ENCODE data around the gene TEKTIP1.

The TEKTIP1 gene

DNA sequence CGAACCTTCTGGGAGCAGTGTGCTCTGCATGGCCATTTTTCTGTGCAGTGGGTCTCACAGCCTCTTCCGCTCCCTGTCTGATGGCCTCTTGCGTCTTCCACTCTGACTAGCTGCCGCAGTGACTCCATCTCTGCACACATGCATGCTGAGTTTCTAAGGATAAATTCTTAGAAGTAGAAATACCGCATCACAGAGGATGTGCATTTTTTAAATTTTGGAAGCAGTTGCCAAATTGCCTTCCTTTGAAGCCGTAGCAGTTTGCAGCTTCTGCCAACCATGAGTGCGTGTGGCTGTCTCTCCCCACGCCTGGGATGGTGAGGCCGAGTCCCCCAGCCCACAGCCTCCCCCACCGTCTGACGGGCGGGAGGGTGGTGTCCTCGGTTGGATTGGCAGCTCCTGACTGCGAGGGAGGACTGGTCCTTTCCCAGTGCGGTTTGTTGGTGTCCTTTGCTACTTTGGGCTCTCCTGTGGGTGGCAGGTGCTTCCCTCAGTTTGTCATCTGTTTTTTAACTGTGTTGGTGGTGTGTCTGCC is 23.0 kb upstream of the TEKTIP1 start:
- H3K36me3 Mint-ChIP-seq: peaks cover under 1% of the 10 kb centered on the region
- peak overlapping the region; percentile 1 for H3K4me3 Mint-ChIP-seq
- H3K27me3 Mint-ChIP-seq: no peaks in the 10 kb centered on the region
- peaks cover 39% of the 10 kb centered on the region for H3K4me1 Mint-ChIP-seq
- H3K27ac Mint-ChIP-seq: no peak overlapping the region
- H3K9me3 Mint-ChIP-seq: no peaks in the 10 kb centered on the region

DNA sequence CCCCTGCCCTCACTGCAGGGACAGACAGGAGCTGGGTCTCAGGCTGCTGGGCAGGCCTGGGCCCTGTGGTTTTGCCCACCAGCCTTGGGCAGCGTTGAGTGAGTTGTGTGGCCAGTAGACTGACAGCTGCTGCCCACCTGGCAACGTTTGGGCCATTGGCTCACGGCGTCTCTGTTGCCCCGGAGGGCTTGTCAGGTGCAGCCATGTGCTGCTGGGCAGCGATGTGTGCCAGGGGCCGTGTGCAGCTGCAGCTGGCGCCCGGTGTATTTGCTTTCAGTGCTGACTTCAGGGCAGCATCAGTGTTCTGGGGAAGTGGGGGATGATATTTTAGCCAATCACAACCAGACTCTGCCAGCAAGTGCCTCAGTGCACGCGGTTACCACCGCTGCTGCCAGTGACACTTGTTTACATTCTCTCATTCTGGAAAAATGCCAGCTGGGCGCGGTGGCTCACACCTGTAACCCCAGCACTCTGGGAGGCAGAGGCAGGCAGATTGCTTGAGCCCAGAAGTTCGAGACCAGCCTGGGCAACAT is 22.2 kb upstream of the TEKTIP1 start:
- H3K27ac Mint-ChIP-seq: no peak overlapping the region
- H3K27me3 Mint-ChIP-seq: no peaks in the 10 kb centered on the region
- peaks cover 3% of the 10 kb centered on the region for H3K36me3 Mint-ChIP-seq
- no peaks in the 10 kb centered on the region for H3K9me3 Mint-ChIP-seq
- peaks cover 37% of the 10 kb centered on the region for H3K4me1 Mint-ChIP-seq
- H3K4me3 Mint-ChIP-seq: no peak overlapping the region

GRCh38 chr19:3517638-3518037 is 21.3 kb upstream of the TEKTIP1 start:
- Mint-ChIP-seq H3K27me3 (no peaks in the 10 kb centered on the region), H3K36me3 (peaks cover 3% of the 10 kb centered on the region), H3K9me3 (no peaks in the 10 kb centered on the region), H3K4me3 (no peak overlapping the region), H3K27ac (no peak overlapping the region), H3K4me1 (peaks cover 37% of the 10 kb centered on the region)

DNA sequence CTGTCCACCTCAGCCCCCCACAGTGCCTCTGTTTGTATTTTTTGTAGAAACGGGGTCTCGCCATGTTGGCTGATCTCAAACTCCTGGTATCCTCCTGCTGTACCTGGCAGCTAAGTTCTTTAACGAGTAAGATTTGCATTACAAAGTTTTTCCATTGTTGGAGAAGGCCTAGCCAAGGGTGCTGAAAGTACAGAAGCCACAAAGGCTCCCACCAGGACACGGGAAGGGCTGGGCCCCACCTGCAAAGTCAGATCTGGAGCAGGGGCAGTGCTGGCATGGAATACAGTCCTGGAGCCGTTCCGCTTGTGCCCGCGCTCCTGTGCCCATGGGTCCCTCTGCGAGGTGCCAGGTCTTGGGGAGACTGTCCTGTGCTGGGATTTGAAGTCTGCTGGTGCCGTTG is 20.7 kb upstream of the TEKTIP1 start:
- no peak overlapping the region for H3K27ac Mint-ChIP-seq
- H3K4me3 Mint-ChIP-seq: no peak overlapping the region
- no peaks in the 10 kb centered on the region for H3K27me3 Mint-ChIP-seq
- peaks cover 3% of the 10 kb centered on the region for H3K36me3 Mint-ChIP-seq
- no peaks in the 10 kb centered on the region for H3K9me3 Mint-ChIP-seq
- peaks cover 37% of the 10 kb centered on the region for H3K4me1 Mint-ChIP-seq

- Mint-ChIP-seq H3K36me3 (peaks cover 3% of the 10 kb centered on the region), H3K4me1 (peaks cover 35% of the 10 kb centered on the region), H3K4me3 (no peak overlapping the region), H3K9me3 (no peaks in the 10 kb centered on the region), H3K27me3 (no peaks in the 10 kb centered on the region), H3K27ac (no peak overlapping the region)
These were observed 20.3 kb upstream of the TEKTIP1 start for GRCh38 chr19:3518659-3519058.

DNA sequence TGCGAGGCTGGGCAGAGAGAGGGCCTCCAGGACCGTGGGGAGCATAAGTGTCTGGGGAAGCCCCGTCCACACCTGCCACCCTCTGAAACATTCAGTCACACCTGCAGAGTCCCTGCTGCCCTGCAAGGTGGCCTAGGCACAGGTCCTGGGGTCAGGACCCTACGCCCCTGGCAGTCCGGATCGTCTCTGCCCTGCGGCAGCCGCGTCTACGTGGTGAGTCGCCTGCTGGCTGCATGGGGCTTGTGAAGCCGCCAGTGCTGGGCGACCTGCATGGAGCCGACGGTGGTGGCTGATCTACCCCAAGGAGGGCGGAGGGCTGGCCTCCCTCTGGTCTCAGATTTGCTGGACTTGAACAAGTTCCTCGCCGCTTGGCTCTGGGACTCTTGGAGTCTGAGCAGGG is 19.8 kb upstream of the TEKTIP1 start:
- no peak overlapping the region for H3K27ac Mint-ChIP-seq
- no peak overlapping the region for H3K4me3 Mint-ChIP-seq
- no peaks in the 10 kb centered on the region for H3K27me3 Mint-ChIP-seq
- H3K36me3 Mint-ChIP-seq: peaks cover 3% of the 10 kb centered on the region
- H3K9me3 Mint-ChIP-seq: no peaks in the 10 kb centered on the region
- peaks cover 33% of the 10 kb centered on the region for H3K4me1 Mint-ChIP-seq

- H3K4me3 Mint-ChIP-seq: no peak overlapping the region
These were observed 18.5 kb upstream of the TEKTIP1 start for GRCh38 chr19:3520166-3521103.

GRCh38 chr19:3521104-3521445 is 17.9 kb upstream of the TEKTIP1 start:
- H3K27ac Mint-ChIP-seq: no peak overlapping the region

More at GRCh38 chr19:3520166-3521103, 18.5 kb upstream of the TEKTIP1 start:
- H3K9me3 Mint-ChIP-seq: no peaks in the 10 kb centered on the region
- H3K36me3 Mint-ChIP-seq: peaks cover 3% of the 10 kb centered on the region
- H3K27ac Mint-ChIP-seq: no peak overlapping the region
- no peaks in the 10 kb centered on the region for H3K27me3 Mint-ChIP-seq
- peaks cover 23% of the 10 kb centered on the region for H3K4me1 Mint-ChIP-seq

DNA sequence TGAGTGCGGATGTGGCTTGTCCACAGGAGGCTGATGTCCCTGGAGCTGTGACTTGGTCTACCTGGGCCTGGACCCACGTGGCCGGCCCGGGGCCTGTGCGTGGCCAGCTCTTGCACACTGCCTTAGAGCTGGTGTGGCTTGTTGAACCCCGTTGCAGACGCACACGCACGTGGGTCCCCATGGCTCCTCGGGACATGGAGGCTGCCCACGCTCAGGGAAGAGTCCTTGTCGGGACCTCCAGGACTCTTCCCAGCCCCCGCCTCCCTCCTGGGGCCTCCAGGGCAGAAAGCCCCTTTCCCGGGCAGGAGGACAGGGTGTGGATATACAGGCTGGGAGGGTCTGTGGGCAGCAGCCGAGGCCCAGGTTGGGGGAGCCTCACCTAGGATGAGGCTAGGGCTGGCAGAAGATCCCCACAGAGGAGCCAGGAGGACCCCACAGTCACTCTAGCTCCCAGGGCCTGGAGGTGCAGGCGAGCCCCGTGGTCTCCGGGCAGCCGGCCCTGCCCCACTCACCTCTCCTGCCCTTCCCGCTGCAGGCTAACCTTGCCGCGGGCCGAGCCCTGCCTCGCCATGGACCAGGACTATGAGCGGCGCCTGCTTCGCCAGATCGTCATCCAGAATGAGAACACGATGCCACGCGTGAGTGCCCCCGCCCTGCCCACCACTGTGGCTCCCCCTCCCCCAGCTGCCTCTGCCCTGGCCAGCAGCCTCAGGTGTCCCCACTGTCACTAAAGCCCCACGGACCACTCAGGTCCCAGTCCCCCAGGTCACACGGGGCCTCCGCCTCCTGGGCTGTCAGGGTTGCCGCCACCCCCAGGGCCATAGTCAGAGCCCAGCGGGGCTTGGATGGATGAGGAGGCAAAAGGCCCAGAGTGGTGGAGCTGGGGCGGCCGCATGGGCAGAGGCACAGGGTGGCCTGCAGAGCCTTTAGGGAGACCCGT is 16.3 kb upstream of the TEKTIP1 start:
- no peaks in the 10 kb centered on the region for H3K27me3 Mint-ChIP-seq
- no peaks in the 10 kb centered on the region for H3K9me3 Mint-ChIP-seq
- peaks cover 6% of the 10 kb centered on the region for H3K4me1 Mint-ChIP-seq
- no peak overlapping the region for H3K27ac Mint-ChIP-seq
- peaks cover 4% of the 10 kb centered on the region for H3K36me3 Mint-ChIP-seq
- no peak overlapping the region for H3K4me3 Mint-ChIP-seq

More at GRCh38 chr19:3521104-3521445, 17.9 kb upstream of the TEKTIP1 start:
- H3K27me3 Mint-ChIP-seq: no peaks in the 10 kb centered on the region
- H3K36me3 Mint-ChIP-seq: peaks cover 3% of the 10 kb centered on the region
- no peaks in the 10 kb centered on the region for H3K9me3 Mint-ChIP-seq
- H3K4me1 Mint-ChIP-seq: peaks cover 17% of the 10 kb centered on the region
- H3K4me3 Mint-ChIP-seq: no peak overlapping the region

DNA sequence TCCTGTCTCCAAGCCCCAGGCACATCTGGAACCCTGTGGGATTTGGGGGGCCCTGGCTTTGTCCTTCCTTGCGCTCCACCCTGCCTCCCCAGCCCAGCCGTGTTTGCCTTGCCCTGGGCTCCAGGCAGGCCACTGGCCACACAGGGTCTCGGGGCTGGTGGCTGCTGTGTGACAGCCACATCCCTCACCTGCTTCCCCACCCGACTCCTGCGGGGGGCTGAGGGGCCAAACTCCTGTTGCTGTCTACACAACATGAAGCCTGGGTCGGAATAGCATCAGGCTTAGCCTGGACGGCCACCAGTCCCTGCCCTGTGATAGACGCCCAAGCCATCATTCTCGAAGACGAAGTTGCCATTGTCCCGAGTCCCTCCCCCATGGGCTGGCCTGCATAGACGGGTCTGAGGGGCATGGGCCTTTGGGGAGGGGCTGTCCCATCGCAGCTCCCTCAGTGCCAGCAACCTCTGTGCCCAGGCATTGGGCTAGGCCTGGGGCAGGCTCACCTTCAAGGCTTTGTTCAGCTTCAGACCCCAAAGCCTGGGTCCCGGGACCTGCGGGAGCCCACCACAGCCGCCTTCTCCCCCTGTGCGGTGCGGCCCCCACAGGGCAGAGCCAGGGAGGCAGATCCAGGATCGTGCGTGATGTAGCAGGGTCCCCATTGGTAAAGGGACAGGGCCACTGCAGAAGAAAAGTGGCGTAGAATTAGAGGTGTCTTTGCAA is 15.5 kb upstream of the TEKTIP1 start:
- Mint-ChIP-seq H3K27me3 (no peaks in the 10 kb centered on the region), H3K9me3 (no peaks in the 10 kb centered on the region), H3K27ac (no peak overlapping the region), H3K36me3 (peaks cover 4% of the 10 kb centered on the region), H3K4me1 (peaks cover 6% of the 10 kb centered on the region), H3K4me3 (no peak overlapping the region)

DNA sequence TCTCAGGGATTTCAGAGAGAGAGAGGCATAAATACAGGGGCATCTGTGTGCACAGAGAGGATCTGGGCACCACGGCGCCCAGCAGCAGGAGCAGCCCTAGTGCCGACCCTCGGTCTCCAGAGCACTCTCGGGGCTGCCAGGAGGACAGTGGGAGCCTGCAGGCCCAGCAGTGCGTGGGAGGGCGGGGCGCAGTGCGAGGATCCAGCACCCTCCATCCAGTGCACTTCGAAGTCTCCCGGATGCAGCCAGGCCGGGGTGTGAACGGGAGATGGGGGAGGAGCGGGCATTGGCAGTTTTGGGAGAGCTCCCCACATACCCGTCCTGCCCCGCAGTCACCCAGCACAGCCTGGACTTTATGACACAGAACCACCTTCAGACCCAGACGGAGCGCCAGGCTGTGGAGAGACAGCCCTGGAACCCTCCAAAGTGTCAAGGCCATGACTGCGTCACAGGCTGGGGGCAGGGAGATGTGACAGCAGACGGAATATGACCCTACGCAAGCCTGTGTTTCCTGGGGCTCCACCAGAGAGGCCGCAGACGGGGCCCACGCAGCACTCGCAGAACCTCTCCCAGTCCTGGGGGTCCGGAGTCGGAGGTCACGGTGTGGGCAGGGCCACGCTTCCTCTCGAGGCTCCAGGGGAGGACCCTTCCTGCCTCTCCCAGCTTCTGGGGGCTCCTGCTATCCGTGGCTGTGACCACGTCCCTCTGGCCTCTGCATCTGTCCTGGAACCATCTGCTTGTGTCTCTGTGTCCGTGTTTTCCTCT is 14.7 kb upstream of the TEKTIP1 start:
- Mint-ChIP-seq H3K4me1 (peaks cover 6% of the 10 kb centered on the region), H3K4me3 (no peak overlapping the region), H3K9me3 (no peaks in the 10 kb centered on the region), H3K27ac (no peak overlapping the region), H3K27me3 (no peaks in the 10 kb centered on the region), H3K36me3 (peaks cover 4% of the 10 kb centered on the region)

DNA sequence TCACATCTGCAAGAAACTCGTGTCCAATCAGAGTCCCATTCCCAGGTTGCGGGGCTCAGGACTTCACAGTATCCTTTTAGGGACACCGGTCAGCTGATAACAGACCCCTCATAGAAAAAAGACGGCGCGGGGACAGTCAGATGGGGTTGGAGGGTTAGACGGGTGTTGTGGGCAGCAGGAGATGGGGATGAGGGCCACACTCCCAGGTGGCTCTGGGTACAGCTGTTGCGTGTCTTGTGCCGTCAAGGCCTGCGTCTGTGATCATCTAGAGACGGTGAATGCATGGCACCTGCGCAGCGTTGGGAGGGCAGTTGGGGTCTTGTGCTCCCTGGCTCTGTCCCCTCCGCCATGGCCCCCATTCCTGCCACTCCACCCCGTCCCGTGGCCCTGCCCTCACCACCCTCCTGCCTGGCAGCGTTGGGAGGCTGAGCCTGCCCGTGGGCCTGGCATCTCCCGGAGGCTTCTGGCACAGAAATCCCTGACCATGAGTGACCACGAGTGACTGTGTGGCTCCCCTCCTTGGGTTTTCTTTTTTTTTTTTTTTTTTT is 14.0 kb upstream of the TEKTIP1 start:
- Mint-ChIP-seq H3K27ac (no peak overlapping the region), H3K4me1 (peaks cover 6% of the 10 kb centered on the region), H3K9me3 (no peaks in the 10 kb centered on the region), H3K36me3 (peaks cover 4% of the 10 kb centered on the region), H3K4me3 (no peak overlapping the region), H3K27me3 (no peaks in the 10 kb centered on the region)

DNA sequence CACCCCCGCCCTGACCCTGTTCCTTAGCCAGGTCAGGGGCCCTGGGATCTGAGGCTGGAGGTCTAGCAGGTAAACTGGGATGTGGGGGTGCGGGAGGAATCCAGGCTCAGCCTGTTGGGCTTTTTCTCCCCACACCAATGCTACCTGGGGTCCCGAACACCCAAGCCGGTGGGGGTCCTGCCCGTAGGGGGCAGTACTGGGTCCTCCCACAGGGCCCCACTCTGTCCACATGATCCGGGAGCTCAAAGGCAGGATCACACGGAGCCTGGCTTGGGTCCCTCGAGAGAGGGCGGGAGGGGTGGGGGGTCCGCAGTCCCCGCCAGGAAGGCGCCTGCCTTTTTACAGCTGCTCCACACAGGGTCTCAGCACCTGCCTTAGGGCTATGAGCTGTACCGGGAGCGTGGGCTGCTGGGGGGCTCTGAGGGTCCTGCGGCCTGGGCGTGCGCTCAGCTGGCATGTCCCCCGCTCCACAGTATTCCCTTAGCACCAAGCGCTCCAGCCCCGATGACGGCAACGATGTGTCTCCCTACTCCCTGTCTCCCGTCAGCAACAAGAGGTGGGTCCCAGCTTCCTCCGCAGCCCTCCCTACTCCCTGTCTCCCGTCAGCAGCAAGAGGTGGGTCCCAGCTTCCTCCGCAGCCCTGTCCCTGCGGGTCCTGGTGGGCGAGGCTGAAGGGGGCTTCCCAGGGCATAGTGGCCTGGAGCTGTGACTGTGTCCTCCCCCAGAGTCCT is 12.3 kb upstream of the TEKTIP1 start:
- peaks cover 4% of the 10 kb centered on the region for H3K36me3 Mint-ChIP-seq
- no peaks in the 10 kb centered on the region for H3K4me1 Mint-ChIP-seq
- H3K4me3 Mint-ChIP-seq: no peak overlapping the region
- no peaks in the 10 kb centered on the region for H3K27me3 Mint-ChIP-seq
- H3K9me3 Mint-ChIP-seq: no peaks in the 10 kb centered on the region
- H3K27ac Mint-ChIP-seq: no peak overlapping the region

All from activated naive CD4-positive, alpha-beta T cell treated with anti-CD3 and anti-CD28 coated beads, Interleukin-2, amount 50 U/mL, for 24 hours (primary cell).